H9 (cell line): ENCODE measurements around the gene PCSK2. TPM values are rescaled to one million over a fixed set of nuclear protein-coding genes. Genes with fewer than 3 reads are reported as not detected.

Source experiments
- DNase-seq: peaks from one replicate; pipeline ENCODE4 v3.0.0-alpha.2; 2017
- H2AFZ ChIP-seq: one replicate; pipeline ENCODE4 v1.6.1; 2013; ENCODE audit warnings: mild to moderate bottlenecking, low read length, control low read depth, moderate library complexity
- H2AK5ac ChIP-seq: 2 replicates; pipeline ENCODE4 v1.6.1; 2013; ENCODE audit warnings: low read length, control low read depth, mixed read lengths; ENCODE audit not compliant: insufficient read length
- H2BK120ac ChIP-seq: one replicate; pipeline ENCODE4 v1.6.1; 2013; ENCODE audit warnings: low read depth, mild to moderate bottlenecking, low read length, control low read depth, inconsistent platforms; ENCODE audit not compliant: poor library complexity, severe bottlenecking
- H2BK12ac ChIP-seq: 2 replicates; pipeline ENCODE4 v1.6.1; 2013; ENCODE audit warnings: low read length, control low read depth, mixed read lengths, low read depth; ENCODE audit not compliant: insufficient read length
- H2BK15ac ChIP-seq: 2 replicates; pipeline ENCODE4 v1.6.1; 2013; ENCODE audit warnings: low read depth, low read length, control low read depth
- H2BK20ac ChIP-seq: one replicate; pipeline ENCODE4 v1.6.1; 2013; ENCODE audit warnings: low read depth, mild to moderate bottlenecking, low read length, control low read depth, inconsistent platforms; ENCODE audit not compliant: poor library complexity, severe bottlenecking
- H2BK5ac ChIP-seq: 2 replicates; pipeline ENCODE4 v1.6.1; 2013; ENCODE audit warnings: low read length, control low read depth, mixed read lengths; ENCODE audit not compliant: insufficient read length
- H3K14ac ChIP-seq: 2 replicates; pipeline ENCODE4 v1.6.1; 2013; ENCODE audit warnings: low read length, control low read depth; ENCODE audit not compliant: insufficient read depth
- H3K18ac ChIP-seq: 2 replicates; pipeline ENCODE4 v1.6.1; 2013; ENCODE audit warnings: low read depth, mild to moderate bottlenecking, mixed read lengths, low read length, control low read depth; ENCODE audit not compliant: insufficient read length
- H3K23ac ChIP-seq: 2 replicates; pipeline ENCODE4 v1.6.1; 2013; ENCODE audit warnings: low read length, control low read depth, mixed read lengths, low read depth; ENCODE audit not compliant: insufficient read length
- H3K23me2 ChIP-seq: 2 replicates; pipeline ENCODE4 v1.6.1; 2013; ENCODE audit warnings: low read depth, mild to moderate bottlenecking, mixed read lengths, low read length, control low read depth; ENCODE audit not compliant: insufficient read length, poor library complexity, severe bottlenecking
- H3K27ac ChIP-seq: 2 replicates; pipeline ENCODE4 v1.5.1; 2013; ENCODE audit warnings: low read length, control low read depth, mixed read lengths, low read depth; ENCODE audit not compliant: insufficient read length
- H3K27me3 ChIP-seq: 2 replicates; pipeline ENCODE4 v1.6.1; 2013; ENCODE audit warnings: low read length, control low read depth, inconsistent platforms; ENCODE audit not compliant: insufficient read depth
- H3K4ac ChIP-seq: 2 replicates; pipeline ENCODE4 v1.6.1; 2013; ENCODE audit warnings: low read depth, mild to moderate bottlenecking, control low read depth, inconsistent platforms, low read length, moderate library complexity
- H3K4me1 ChIP-seq: 2 replicates; pipeline ENCODE4 v1.6.1; 2013; ENCODE audit warnings: low read length, control low read depth, inconsistent platforms; ENCODE audit not compliant: insufficient read depth
- H3K4me2 ChIP-seq: 2 replicates; pipeline ENCODE4 v1.6.1; 2013; ENCODE audit warnings: low read length, control low read depth, mixed read lengths; ENCODE audit not compliant: insufficient read length, insufficient read depth
- H3K56ac ChIP-seq: 2 replicates; pipeline ENCODE4 v1.6.1; 2013; ENCODE audit warnings: low read depth, mild to moderate bottlenecking, mixed read lengths, low read length, control low read depth; ENCODE audit not compliant: insufficient read length
- H3K79me1 ChIP-seq: 2 replicates; pipeline ENCODE4 v1.6.1; 2013; ENCODE audit warnings: low read depth, mild to moderate bottlenecking, moderate library complexity, low read length, control low read depth, inconsistent platforms; ENCODE audit not compliant: insufficient read depth, poor library complexity, severe bottlenecking
- H3K79me2 ChIP-seq: 2 replicates; pipeline ENCODE4 v1.6.1; 2013; ENCODE audit warnings: low read length, control low read depth, inconsistent platforms; ENCODE audit not compliant: insufficient read depth
- H3K9ac ChIP-seq: 2 replicates; pipeline ENCODE4 v1.6.1; 2013; ENCODE audit warnings: low read length, control low read depth, mixed read lengths; ENCODE audit not compliant: insufficient read length; ENCODE audit errors: extremely low read depth
- H3K9me3 ChIP-seq: one replicate; pipeline ENCODE4 v1.6.1; 2013; ENCODE audit warnings: low read depth, low read length, inconsistent platforms; ENCODE audit not compliant: control insufficient read depth
- H3T11ph ChIP-seq: one replicate; pipeline ENCODE4 v1.6.1; 2013; ENCODE audit warnings: mild to moderate bottlenecking, low read length, control low read depth, inconsistent platforms
- H4K20me1 ChIP-seq: one replicate; pipeline ENCODE4 v1.6.1; 2013; ENCODE audit not compliant: control insufficient read depth, insufficient read length, insufficient read depth
- H4K5ac ChIP-seq: 2 replicates; pipeline ENCODE4 v1.6.1; 2013; ENCODE audit warnings: low read depth, mild to moderate bottlenecking, mixed read lengths, low read length, control low read depth; ENCODE audit not compliant: insufficient read length
- H4K8ac ChIP-seq: replicated peaks from 2 replicates; pipeline ENCODE4 v1.6.1; 2013; ENCODE audit warnings: low read length, control low read depth, mixed read lengths, low read depth; ENCODE audit not compliant: insufficient read length
- H4K91ac ChIP-seq: 2 replicates; pipeline ENCODE4 v1.6.1; 2013; ENCODE audit warnings: low read depth, mild to moderate bottlenecking, moderate library complexity, mixed read lengths, low read length, control low read depth; ENCODE audit not compliant: insufficient read length
- H3K27ac Mint-ChIP-seq, 3 experiments: 2 replicates in 2 of 3; 3 replicates in 1 of 3; pipeline ENCODE4 v1.8.0; 2020 to 2021; ENCODE audit warnings: mixed read lengths in 3 of 3, mild to moderate bottlenecking in 1 of 3, moderate library complexity in 1 of 3
- H3K27me3 Mint-ChIP-seq: 2 replicates; pipeline ENCODE4 v1.8.0; 2021; ENCODE audit warnings: low read depth, mild to moderate bottlenecking, moderate library complexity, mixed read lengths
- H3K36me3 Mint-ChIP-seq, 3 experiments: 2 replicates in 2 of 3; 3 replicates in 1 of 3; pipeline ENCODE4 v1.8.0; 2020 to 2021; ENCODE audit warnings: low read depth in 3 of 3, mixed read lengths in 3 of 3; ENCODE audit not compliant: insufficient read depth in 1 of 3
- H3K4me1 Mint-ChIP-seq, 2 experiments: 2 replicates each; pipeline ENCODE4 v1.8.0; 2020; ENCODE audit warnings: mixed read lengths in 2 of 2
- H3K4me3 Mint-ChIP-seq, 2 experiments: 2 replicates in 1 of 2; 3 replicates in 1 of 2; pipeline ENCODE4 v1.8.0; 2020 to 2021; ENCODE audit warnings: mild to moderate bottlenecking in 2 of 2, mixed read lengths in 2 of 2, moderate library complexity in 1 of 2
- H3K9me3 Mint-ChIP-seq, 2 experiments: 2 replicates in 1 of 2; 3 replicates in 1 of 2; pipeline ENCODE4 v1.8.0; 2020; ENCODE audit warnings: mild to moderate bottlenecking in 2 of 2, mixed read lengths in 2 of 2, moderate library complexity in 1 of 2
- WGBS: extraction: QIAGEN DNeasy Blood & Tissue Kit; methylation state at CpG from one replicate; pipeline ENCODE4 v1.1.7; 2013; ENCODE audit warnings: missing lambda C conversion rate, low lambda C conversion rate, mixed read lengths; ENCODE audit not compliant: insufficient read length; ENCODE audit errors: extremely low coverage; 5-methylcytosine and 5-hydroxymethylcytosine counted together
- total RNA-seq: library from RNA; stranded (reverse); gene quantifications from 2 replicates; pipeline ENCODE4 v1.2.1, GENCODE V29; 2021
- TF ChIP-seq, protein P1 (sequence below): fragments of 200-600 bp; sonication (generic); conservative IDR thresholded peaks from 3 replicates; pipeline ENCODE4 v1.8.0; 2021; ENCODE audit warnings: antibody characterized with exemption, mild to moderate bottlenecking

Gene PCSK2
- total RNA-seq, 1 experiment from 2014 or later = 2.8 TPM

DNA sequence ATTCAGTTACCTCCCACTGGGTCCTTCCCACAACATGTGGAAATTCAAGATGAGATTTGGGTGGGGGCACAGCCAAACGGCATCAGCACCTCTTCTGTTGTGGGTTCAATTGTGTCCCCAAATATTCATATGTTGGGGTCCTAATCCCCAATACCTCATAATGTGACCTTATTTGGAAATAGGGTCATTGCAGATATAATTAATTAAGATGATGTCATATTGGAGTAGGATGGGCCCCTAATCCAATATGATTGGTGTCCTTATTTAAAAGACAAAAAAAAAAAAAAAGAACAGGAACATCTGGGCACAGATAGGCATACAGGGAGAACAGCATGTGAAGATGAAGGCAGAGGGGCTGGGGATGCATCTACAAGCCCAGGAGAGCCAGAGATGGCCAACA lies 214.9 kb downstream of the PCSK2 start:
- Mint-ChIP-seq H3K9me3 (peaks cover 0 to 3% of the 10 kb centered on the region in 2 experiments; a peak in 1 of 5 replicates), H3K27ac (no peak overlapping the region), H3K4me1 (no peaks in the 10 kb centered on the region), H3K27me3 (peaks cover 11% of the 10 kb centered on the region), H3K36me3 (no peaks in the 10 kb centered on the region), H3K4me3 (no peak overlapping the region)
- Histone ChIP-seq H3K79me2 (no peaks in the 10 kb centered on the region), H4K5ac (no peak overlapping the region), H3K79me1 (no peaks in the 10 kb centered on the region), H3K56ac (no peak overlapping the region), H2BK5ac (no peak overlapping the region), H2BK120ac (no peak overlapping the region), H2BK15ac (no peak overlapping the region), H2BK20ac (no peak overlapping the region), H3K18ac (no peak overlapping the region), H2AFZ (no peak overlapping the region), H3K4ac (no peak overlapping the region), H4K8ac (no peak overlapping the region), H3T11ph (no peak overlapping the region), H3K9ac (no peak overlapping the region), H4K20me1 (no peaks in the 10 kb centered on the region), H2AK5ac (no peak overlapping the region), H3K14ac (no peak overlapping the region), H2BK12ac (no peak overlapping the region), H3K23me2 (no peaks in the 10 kb centered on the region), H3K4me2 (no peak overlapping the region), H3K4me1 (no peaks in the 10 kb centered on the region), H3K23ac (no peak overlapping the region), H3K9me3 (no peaks in the 10 kb centered on the region), H4K91ac (no peak overlapping the region), H3K27me3 (no peaks in the 10 kb centered on the region), H3K27ac (no peak overlapping the region)
- TF ChIP-seq, protein P1, sequence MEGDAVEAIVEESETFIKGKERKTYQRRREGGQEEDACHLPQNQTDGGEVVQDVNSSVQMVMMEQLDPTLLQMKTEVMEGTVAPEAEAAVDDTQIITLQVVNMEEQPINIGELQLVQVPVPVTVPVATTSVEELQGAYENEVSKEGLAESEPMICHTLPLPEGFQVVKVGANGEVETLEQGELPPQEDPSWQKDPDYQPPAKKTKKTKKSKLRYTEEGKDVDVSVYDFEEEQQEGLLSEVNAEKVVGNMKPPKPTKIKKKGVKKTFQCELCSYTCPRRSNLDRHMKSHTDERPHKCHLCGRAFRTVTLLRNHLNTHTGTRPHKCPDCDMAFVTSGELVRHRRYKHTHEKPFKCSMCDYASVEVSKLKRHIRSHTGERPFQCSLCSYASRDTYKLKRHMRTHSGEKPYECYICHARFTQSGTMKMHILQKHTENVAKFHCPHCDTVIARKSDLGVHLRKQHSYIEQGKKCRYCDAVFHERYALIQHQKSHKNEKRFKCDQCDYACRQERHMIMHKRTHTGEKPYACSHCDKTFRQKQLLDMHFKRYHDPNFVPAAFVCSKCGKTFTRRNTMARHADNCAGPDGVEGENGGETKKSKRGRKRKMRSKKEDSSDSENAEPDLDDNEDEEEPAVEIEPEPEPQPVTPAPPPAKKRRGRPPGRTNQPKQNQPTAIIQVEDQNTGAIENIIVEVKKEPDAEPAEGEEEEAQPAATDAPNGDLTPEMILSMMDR = no peak
- no peak for DNase-seq
- no CpG with 5 or more reads among the region's 1 CpG for WGBS
